Pulmonary artery endothelial cell (primary cell): ENCODE data around the gene CTNNB1. TPM values are rescaled to one million over a fixed set of nuclear protein-coding genes. Genes with fewer than 3 reads are reported as not detected.

Experiments used
- DNase-seq: peaks from one replicate; pipeline ENCODE4 v3.0.0-alpha.2; 2011; ENCODE audit warnings: low read depth, low spot score
- total RNA-seq: library from RNA; depleted of rRNA; stranded (reverse); fragments of >200 nt; gene quantifications from 2 replicates; pipeline ENCODE4 v1.2.3, GENCODE V29; 2014

CTNNB1 gene
- total RNA-seq, 1 donor from 2014 or later = 1,307 TPM

GRCh38 chr3:41192885-41193284 is 6.4 kb upstream of the CTNNB1 start:
- DNase-seq = no peak

- no peak for DNase-seq
Measured at GRCh38 chr3:41193794-41194539, 5.3 kb upstream of the CTNNB1 start.

GRCh38 chr3:41194701-41195100 is 4.6 kb upstream of the CTNNB1 start:
- no peak for DNase-seq

GRCh38 chr3:41195946-41196345 is 3.4 kb upstream of the CTNNB1 start:
- no peak for DNase-seq

- DNase-seq = no peak
Measured at GRCh38 chr3:41196499-41197410, 2.5 kb upstream of the CTNNB1 start.

- no peak for DNase-seq
Measured at GRCh38 chr3:41198046-41198445, 1.3 kb upstream of the CTNNB1 start.

GRCh38 chr3:41198526-41198925 is 779 bp upstream of the CTNNB1 start:
- no peak for DNase-seq

- DNase-seq = no peak
Measured at GRCh38 chr3:41199866-41200668, 762 bp downstream of the CTNNB1 start.

GRCh38 chr3:41200669-41201021 is 1.3 kb downstream of the CTNNB1 start:
- no peak for DNase-seq

GRCh38 chr3:41202075-41202833 is 2.9 kb downstream of the CTNNB1 start:
- no peak for DNase-seq

- DNase-seq = no peak
Measured at GRCh38 chr3:41202834-41203345, 3.6 kb downstream of the CTNNB1 start.

GRCh38 chr3:41204369-41204768 is 5.1 kb downstream of the CTNNB1 start:
- no peak for DNase-seq

GRCh38 chr3:41205591-41205990 is 6.3 kb downstream of the CTNNB1 start:
- no peak for DNase-seq

- DNase-seq = no peak
Measured at GRCh38 chr3:41207355-41207754, 8.1 kb downstream of the CTNNB1 start.

- DNase-seq = no peak
Measured at GRCh38 chr3:41208507-41209220, 9.4 kb downstream of the CTNNB1 start.

- no peak for DNase-seq
Measured at GRCh38 chr3:41209646-41210045, 10.3 kb downstream of the CTNNB1 start.

- no peak for DNase-seq
Measured at GRCh38 chr3:41210966-41211365, 11.7 kb downstream of the CTNNB1 start.

GRCh38 chr3:41212088-41212487 is 12.8 kb downstream of the CTNNB1 start:
- no peak for DNase-seq

- DNase-seq = no peak
Measured at GRCh38 chr3:41213588-41213987, 14.3 kb downstream of the CTNNB1 start.

GRCh38 chr3:41216422-41216821 is 17.1 kb downstream of the CTNNB1 start:
- no peak for DNase-seq
